ENCODE data around the gene TRIM61.
"Not testable (repeated sequence)": the region's sequence is repeated elsewhere in the genome, so short reads cannot be mapped to it uniquely, and the experiment has no call there.

Gene TRIM61

DNA sequence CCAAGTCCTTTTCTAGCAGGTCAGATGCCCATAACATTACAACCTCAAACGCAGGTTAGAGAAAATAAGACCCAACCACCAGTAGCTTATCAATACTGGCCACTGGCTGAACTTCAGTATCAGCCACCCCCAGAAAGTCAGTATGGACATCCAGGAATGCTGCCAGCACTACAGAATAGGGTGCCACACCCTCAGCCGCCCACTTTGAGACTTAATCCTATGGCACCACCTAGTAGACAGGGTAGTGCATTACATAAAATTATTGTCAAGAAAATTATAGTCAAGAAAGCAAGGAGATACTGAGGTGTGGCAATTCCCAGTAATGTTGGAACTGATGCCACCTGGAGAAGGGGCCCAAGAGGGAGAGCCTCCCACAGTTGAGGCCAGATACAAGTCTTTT is 19.9 kb upstream of the TRIM61 start:
- no peak overlapping the region for H3K27ac ChIP-seq (ENCODE audit: low read length)

GRCh38 chr4:164996123-164996522 is 18.7 kb upstream of the TRIM61 start:
- not testable (repeated sequence) for H3K36me3 ChIP-seq (replicated peaks; ENCODE audit: insufficient read depth, low read length); H4K20me1 ChIP-seq (ENCODE audit: insufficient read depth, low read length); H3K27ac ChIP-seq (ENCODE audit: low read length); DNase-seq; H3K4me3 ChIP-seq (ENCODE audit: low read length); H3K4me1 ChIP-seq (ENCODE audit: low read length); H3K9me2 ChIP-seq (replicated peaks; ENCODE audit: insufficient read depth, low read length); H3K79me2 ChIP-seq (ENCODE audit: low read length); H2AFZ ChIP-seq (ENCODE audit: low read length); H3K4me2 ChIP-seq (ENCODE audit: low read depth, low read length); H3K27me3 ChIP-seq (replicated peaks; ENCODE audit: insufficient read depth, low read length); H3F3A ChIP-seq (ENCODE audit: insufficient read depth, low read length); H3K9ac ChIP-seq (ENCODE audit: low read length); H3K9me3 ChIP-seq (replicated peaks; ENCODE audit: insufficient read depth, low read length)

More for the DNA sequence above, 19.9 kb upstream of the TRIM61 start:
- Histone ChIP-seq H3K4me1 (ENCODE audit: low read length) (no peaks in the 10 kb centered on the region), H3K9me3 (replicated peaks; ENCODE audit: insufficient read depth, low read length) (no peaks in the 10 kb centered on the region), H3K4me3 (ENCODE audit: low read length) (no peak overlapping the region), H3F3A (ENCODE audit: insufficient read depth, low read length) (no peaks in the 10 kb centered on the region), H3K79me2 (ENCODE audit: low read length) (no peaks in the 10 kb centered on the region), H3K4me2 (ENCODE audit: low read depth, low read length) (no peak overlapping the region), H3K27me3 (replicated peaks; ENCODE audit: insufficient read depth, low read length) (no peaks in the 10 kb centered on the region), H3K36me3 (replicated peaks; ENCODE audit: insufficient read depth, low read length) (no peaks in the 10 kb centered on the region), H3K9ac (ENCODE audit: low read length) (no peak overlapping the region), H3K9me2 (replicated peaks; ENCODE audit: insufficient read depth, low read length) (no peaks in the 10 kb centered on the region), H2AFZ (ENCODE audit: low read length) (no peak overlapping the region), H4K20me1 (ENCODE audit: insufficient read depth, low read length) (no peaks in the 10 kb centered on the region)
- TF ChIP-seq CTCF (IDR thresholded peaks at IDR 0.05; ENCODE audit: low read length) (peak; percentile 28), EZH2 (optimal IDR thresholded peaks at IDR 0.05; ENCODE audit: low read depth, low read length) (no peak)
- DNase-seq, result peak; percentile 16

- H3K27ac ChIP-seq (ENCODE audit: low read length); H3K79me2 ChIP-seq (ENCODE audit: low read length); H3K36me3 ChIP-seq (replicated peaks; ENCODE audit: insufficient read depth, low read length); H3K4me3 ChIP-seq (ENCODE audit: low read length); H3F3A ChIP-seq (ENCODE audit: insufficient read depth, low read length); H4K20me1 ChIP-seq (ENCODE audit: insufficient read depth, low read length); H3K4me1 ChIP-seq (ENCODE audit: low read length); H3K9me3 ChIP-seq (replicated peaks; ENCODE audit: insufficient read depth, low read length); H3K9ac ChIP-seq (ENCODE audit: low read length); H3K9me2 ChIP-seq (replicated peaks; ENCODE audit: insufficient read depth, low read length); H2AFZ ChIP-seq (ENCODE audit: low read length); H3K4me2 ChIP-seq (ENCODE audit: low read depth, low read length); DNase-seq; H3K27me3 ChIP-seq (replicated peaks; ENCODE audit: insufficient read depth, low read length): not testable (repeated sequence)
Measured at GRCh38 chr4:164990786-164991185, 13.3 kb upstream of the TRIM61 start.

DNA sequence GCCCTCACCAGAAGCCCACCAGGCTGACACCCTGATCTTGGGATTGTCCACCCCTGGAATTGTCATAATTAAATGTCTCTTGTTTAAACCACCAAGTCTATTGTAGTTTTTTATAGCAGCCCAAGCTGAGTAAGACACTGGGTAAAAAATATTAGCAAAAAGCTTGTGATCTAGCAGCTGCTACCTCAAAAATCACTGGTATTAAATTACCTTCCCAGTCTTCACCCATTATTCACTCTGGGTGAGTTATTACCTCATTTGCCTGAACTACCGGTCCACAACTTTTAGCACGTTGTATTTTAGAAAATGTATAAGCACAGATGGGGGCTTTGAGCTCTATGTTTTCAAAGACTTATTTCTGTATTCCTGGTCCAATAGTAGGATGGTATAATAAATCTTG is 12.0 kb upstream of the TRIM61 start:
- no peak overlapping the region for H3K4me2 ChIP-seq (ENCODE audit: low read depth, low read length)

More for the DNA sequence above, 12.0 kb upstream of the TRIM61 start:
- no peaks in the 10 kb centered on the region for H3K79me2 ChIP-seq (ENCODE audit: low read length)
- H4K20me1 ChIP-seq (ENCODE audit: insufficient read depth, low read length), result no peaks in the 10 kb centered on the region
- no peak overlapping the region for H3K4me3 ChIP-seq (ENCODE audit: low read length)
- no peak overlapping the region for H3K27ac ChIP-seq (ENCODE audit: low read length)
- H3K27me3 ChIP-seq (replicated peaks; ENCODE audit: insufficient read depth, low read length), result no peaks in the 10 kb centered on the region
- no peak for DNase-seq
- no peaks in the 10 kb centered on the region for H3K4me1 ChIP-seq (ENCODE audit: low read length)
- no peaks in the 10 kb centered on the region for H3K9me2 ChIP-seq (replicated peaks; ENCODE audit: insufficient read depth, low read length)
- no peak for TF ChIP-seq EZH2 (optimal IDR thresholded peaks at IDR 0.05; ENCODE audit: low read depth, low read length)
- TF ChIP-seq CTCF (IDR thresholded peaks at IDR 0.05; ENCODE audit: low read length), result no peak
- no peak for TF ChIP-seq EZH2phosphoT487 (IDR thresholded peaks at IDR 0.05; ENCODE audit: low read length)
- no peaks in the 10 kb centered on the region for H3K36me3 ChIP-seq (replicated peaks; ENCODE audit: insufficient read depth, low read length)
- H3K9ac ChIP-seq (ENCODE audit: low read length), result no peak overlapping the region
- no peak overlapping the region for H2AFZ ChIP-seq (ENCODE audit: low read length)
- no peaks in the 10 kb centered on the region for H3F3A ChIP-seq (ENCODE audit: insufficient read depth, low read length)
- no peaks in the 10 kb centered on the region for H3K9me3 ChIP-seq (replicated peaks; ENCODE audit: insufficient read depth, low read length)
